NCI-H1417 (cell line): Measurements from ENCODE around the gene METRNL.

Source experiments
- DNase-seq, 3 experiments: peaks; one replicate each; lab custom pipeline; 2025; lab: John Stamatoyannopoulos, UW

METRNL gene

GRCh38 chr17:83092186-83092585 lies 12.8 kb downstream of the METRNL start:
- DNase-seq = no peak

GRCh38 chr17:83092931-83093330 lies 13.5 kb downstream of the METRNL start:
- no peak for DNase-seq

GRCh38 chr17:83093506-83093905 lies 14.1 kb downstream of the METRNL start:
- DNase-seq = no peak

- DNase-seq = no peak
These were observed 14.9 kb downstream of the METRNL start for GRCh38 chr17:83094291-83094690.

GRCh38 chr17:83095016-83095415 lies 15.6 kb downstream of the METRNL start:
- DNase-seq = no peak

- DNase-seq = peak; percentile 43 to 77 (median 52)
These were observed 17.2 kb downstream of the METRNL start for GRCh38 chr17:83096401-83097224.

GRCh38 chr17:83097831-83098230 lies 18.4 kb downstream of the METRNL start:
- no peak for DNase-seq

- DNase-seq = peak in 1 of 3 experiments; percentile 7
These were observed 19.1 kb downstream of the METRNL start for GRCh38 chr17:83098241-83099085.

- no peak for DNase-seq
These were observed 19.7 kb downstream of the METRNL start for GRCh38 chr17:83099086-83099555.

GRCh38 chr17:83099570-83100181 lies 20.3 kb downstream of the METRNL start:
- peak; percentile 38 to 67 (median 48) for DNase-seq

GRCh38 chr17:83100220-83100852 lies 20.9 kb downstream of the METRNL start:
- DNase-seq = no peak

- DNase-seq = peak; percentile 59 to 82 (median 82)
These were observed 21.5 kb downstream of the METRNL start for GRCh38 chr17:83100853-83101391.

- DNase-seq = peak; percentile 36 to 57 (median 41)
These were observed 22.5 kb downstream of the METRNL start for GRCh38 chr17:83101805-83102480.

- DNase-seq = peak in 1 of 3 experiments; percentile 84
These were observed 24.0 kb downstream of the METRNL start for GRCh38 chr17:83103200-83103942.

- no peak for DNase-seq
These were observed 24.5 kb downstream of the METRNL start for GRCh38 chr17:83103943-83104311.

- DNase-seq = no peak
These were observed 25.4 kb downstream of the METRNL start for GRCh38 chr17:83104577-83105505.

- no peak for DNase-seq
These were observed 26.1 kb downstream of the METRNL start for GRCh38 chr17:83105512-83105911.

GRCh38 chr17:83106056-83106588 lies 26.7 kb downstream of the METRNL start:
- peak in 1 of 3 experiments; percentile 6 for DNase-seq
